Neuronal stem cell (in vitro differentiated cells): ENCODE measurements around the gene OSBPL3.

Source experiments
- DNase-seq: peaks from one replicate; pipeline ENCODE4 v3.0.0-alpha.2; 2013; ENCODE audit warnings: low spot score
- H2AFZ ChIP-seq: one replicate; pipeline ENCODE4 v1.6.1; 2013; ENCODE audit warnings: mild to moderate bottlenecking, low read length, inconsistent platforms
- H2AK5ac ChIP-seq: 2 replicates; pipeline ENCODE4 v1.6.1; 2013; ENCODE audit warnings: low read depth, mild to moderate bottlenecking, inconsistent platforms, low read length, moderate library complexity, mixed read lengths
- H2BK120ac ChIP-seq: 2 replicates; pipeline ENCODE4 v1.6.1; 2013; ENCODE audit warnings: low read depth, mild to moderate bottlenecking, inconsistent platforms, low read length, moderate library complexity, mixed read lengths
- H2BK12ac ChIP-seq: one replicate; pipeline ENCODE4 v1.6.1; 2013; ENCODE audit warnings: low read length, inconsistent platforms
- H2BK15ac ChIP-seq: 2 replicates; pipeline ENCODE4 v1.6.1; 2013; ENCODE audit warnings: mild to moderate bottlenecking, low read length, inconsistent platforms, mixed read lengths
- H2BK5ac ChIP-seq: one replicate; pipeline ENCODE4 v1.6.1; 2013; ENCODE audit warnings: inconsistent platforms, mild to moderate bottlenecking, low read length, moderate library complexity
- H3K14ac ChIP-seq: one replicate; pipeline ENCODE4 v1.6.1; 2013; ENCODE audit warnings: low read length, inconsistent platforms
- H3K18ac ChIP-seq: 2 replicates; pipeline ENCODE4 v1.6.1; 2013; ENCODE audit warnings: low read length, inconsistent platforms
- H3K23ac ChIP-seq: 2 replicates; pipeline ENCODE4 v1.6.1; 2013; ENCODE audit warnings: low read depth, mild to moderate bottlenecking, mixed read lengths, low read length, inconsistent platforms; ENCODE audit not compliant: poor library complexity
- H3K27ac ChIP-seq: replicated peaks from 3 replicates; pipeline ENCODE4 v1.5.1; 2013; ENCODE audit warnings: low read length, inconsistent platforms
- H3K27me3 ChIP-seq, 3 experiments: 2 replicates each; pipeline ENCODE4 v1.6.1; 2013; ENCODE audit warnings: low read length in 3 of 3, mild to moderate bottlenecking in 2 of 3, inconsistent platforms in 1 of 3, low read depth in 1 of 3, mixed read lengths in 1 of 3, moderate library complexity in 1 of 3; ENCODE audit not compliant: control insufficient read depth in 3 of 3, insufficient read depth in 3 of 3
- H3K36me3 ChIP-seq, 2 donors: replicated peaks in 1 of 2; 2 replicates each; pipeline ENCODE4 v1.6.1; 2013; ENCODE audit warnings: low read length in 2 of 2; ENCODE audit not compliant: control insufficient read depth in 2 of 2, insufficient read depth in 2 of 2
- H3K4ac ChIP-seq: 2 replicates; pipeline ENCODE4 v1.6.1; 2013; ENCODE audit warnings: inconsistent platforms, mild to moderate bottlenecking, low read length, moderate library complexity
- H3K4me1 ChIP-seq, 2 donors: 1 replicate in 1 of 2; 2 replicates in 1 of 2; pipeline ENCODE4 v1.6.1; 2013; ENCODE audit warnings: low read length in 2 of 2, low read depth in 1 of 2; ENCODE audit not compliant: control insufficient read depth in 2 of 2, insufficient read depth in 1 of 2
- H3K4me2 ChIP-seq: one replicate; pipeline ENCODE4 v1.6.1; 2013; ENCODE audit warnings: mild to moderate bottlenecking, low read length, inconsistent platforms; ENCODE audit not compliant: insufficient read depth, poor library complexity, severe bottlenecking
- H3K4me3 ChIP-seq, 2 donors: 2 replicates each; pipeline ENCODE4 v1.5.1; 2013; ENCODE audit warnings: low read length in 2 of 2, mild to moderate bottlenecking in 2 of 2, inconsistent platforms in 1 of 2, moderate library complexity in 1 of 2
- H3K79me1 ChIP-seq: one replicate; pipeline ENCODE4 v1.6.1; 2013; ENCODE audit warnings: low read depth, mild to moderate bottlenecking, inconsistent platforms, low read length, moderate library complexity
- H3K9ac ChIP-seq: one replicate; pipeline ENCODE4 v1.6.1; 2013; ENCODE audit warnings: mild to moderate bottlenecking, low read depth, low read length, inconsistent platforms; ENCODE audit not compliant: poor library complexity
- H3K9me3 ChIP-seq, 2 donors: replicated peaks in 1 of 2; 2 replicates each; pipeline versions ENCODE3 to v1.6.1; 2013; ENCODE audit warnings: low read length in 2 of 2, mild to moderate bottlenecking in 2 of 2, inconsistent platforms in 1 of 2, low read depth in 1 of 2, mixed read lengths in 1 of 2, moderate library complexity in 1 of 2; ENCODE audit not compliant: control insufficient read depth in 2 of 2, insufficient read depth in 1 of 2
- H4K8ac ChIP-seq: one replicate; pipeline ENCODE4 v1.6.1; 2013; ENCODE audit warnings: low read depth, mild to moderate bottlenecking, inconsistent platforms, low read length, moderate library complexity
- H4K91ac ChIP-seq: one replicate; pipeline ENCODE4 v1.6.1; 2013; ENCODE audit warnings: low read length, low read depth, mild to moderate bottlenecking, inconsistent platforms; ENCODE audit not compliant: poor library complexity
- WGBS, 2 donors: extraction: QIAGEN DNeasy Blood & Tissue Kit; methylation state at CpG; one replicate each; pipeline ENCODE4 v1.1.7; 2013; ENCODE audit warnings: missing lambda C conversion rate in 2 of 2, mixed read lengths in 1 of 2; ENCODE audit not compliant: insufficient read length in 2 of 2, insufficient replicate concordance in 1 of 2; ENCODE audit errors: extremely low coverage in 2 of 2; 5-methylcytosine and 5-hydroxymethylcytosine counted together

Gene OSBPL3

GRCh38 chr7:24800667-24801066, 179.3 kb downstream of the OSBPL3 start:
- H2AFZ ChIP-seq = no peak overlapping the region
- no peak overlapping the region for H3K23ac ChIP-seq
- H3K4me1 ChIP-seq = peaks cover 0 to 11% of the 10 kb centered on the region in 2 donors
- no peak overlapping the region for H3K4me3 ChIP-seq
- H3K79me1 ChIP-seq = no peaks in the 10 kb centered on the region
- H3K27ac ChIP-seq = no peak overlapping the region
- no peak for DNase-seq
- no CpG with 5 or more reads among the region's 9 CpGs for WGBS, 2 donors
- no peak overlapping the region for H2BK15ac ChIP-seq
- H3K36me3 ChIP-seq = peaks cover 2 to 78% of the 10 kb centered on the region in 2 donors
- H2AK5ac ChIP-seq = no peak overlapping the region
- no peak overlapping the region for H3K4me2 ChIP-seq
- no peak overlapping the region for H3K18ac ChIP-seq
- no peak overlapping the region for H4K8ac ChIP-seq
- H2BK120ac ChIP-seq = no peak overlapping the region
- no peak overlapping the region for H3K4ac ChIP-seq
- H3K27me3 ChIP-seq = no peaks in the 10 kb centered on the region
- no peak overlapping the region for H4K91ac ChIP-seq
- no peak overlapping the region for H2BK5ac ChIP-seq
- H2BK12ac ChIP-seq = no peak overlapping the region
- no peak overlapping the region for H3K14ac ChIP-seq
- H3K9me3 ChIP-seq = peaks cover 0 to 8% of the 10 kb centered on the region in 2 donors
- H3K9ac ChIP-seq = no peak overlapping the region

DNA sequence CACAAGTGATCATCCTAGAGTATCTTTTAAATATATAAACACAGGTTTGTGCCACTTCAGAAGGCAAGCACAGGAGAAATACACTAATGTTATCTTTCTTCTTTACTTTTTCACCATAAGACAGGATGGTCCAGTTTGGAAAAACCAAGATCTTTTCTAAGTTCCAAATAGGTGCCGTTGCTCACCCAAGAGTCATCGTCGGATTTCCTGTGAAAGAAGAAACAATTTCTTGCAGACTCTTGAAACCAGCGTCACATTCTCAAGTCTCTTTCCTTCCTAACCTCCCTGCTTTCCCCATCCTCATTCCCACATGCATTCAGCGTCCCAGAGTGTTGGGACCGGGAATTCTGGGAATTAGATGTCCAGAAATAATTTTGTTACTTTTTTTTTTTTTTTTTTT, 179.9 kb downstream of the OSBPL3 start:
- H3K9me3 ChIP-seq = peaks cover 0 to 8% of the 10 kb centered on the region in 2 donors
- H4K91ac ChIP-seq = no peak overlapping the region
- no peak overlapping the region for H2AFZ ChIP-seq
- no peak overlapping the region for H3K4ac ChIP-seq
- H4K8ac ChIP-seq = no peak overlapping the region
- H3K4me2 ChIP-seq = no peak overlapping the region
- H3K27ac ChIP-seq = no peak overlapping the region
- no peak overlapping the region for H2BK120ac ChIP-seq
- no peak overlapping the region for H3K23ac ChIP-seq
- no peak overlapping the region for H2AK5ac ChIP-seq
- H3K4me3 ChIP-seq = no peak overlapping the region
- H3K14ac ChIP-seq = no peak overlapping the region
- DNase-seq = no peak
- peaks cover 2 to 73% of the 10 kb centered on the region in 2 donors for H3K36me3 ChIP-seq
- H3K79me1 ChIP-seq = no peaks in the 10 kb centered on the region
- no CpG with 5 or more reads among the region's 6 CpGs for WGBS, 2 donors
- no peak overlapping the region for H2BK5ac ChIP-seq
- no peaks in the 10 kb centered on the region for H3K27me3 ChIP-seq
- H3K18ac ChIP-seq = no peak overlapping the region
- H3K4me1 ChIP-seq = peaks cover 0 to 11% of the 10 kb centered on the region in 2 donors
- H2BK12ac ChIP-seq = no peak overlapping the region
- no peak overlapping the region for H3K9ac ChIP-seq
- H2BK15ac ChIP-seq = no peak overlapping the region

- Histone ChIP-seq H3K36me3 (peaks cover 2 to 68% of the 10 kb centered on the region in 2 donors), H3K27me3 (no peaks in the 10 kb centered on the region)
- WGBS, 2 donors = no CpG with 5 or more reads among the region's 3 CpGs
Observed at GRCh38 chr7:24799506-24799905, 180.5 kb downstream of the OSBPL3 start.

GRCh38 chr7:24798261-24798660, 181.7 kb downstream of the OSBPL3 start:
- no CpG with 5 or more reads among the region's 4 CpGs for WGBS, 2 donors
- H3K14ac ChIP-seq = no peak overlapping the region

More at GRCh38 chr7:24799506-24799905, 180.5 kb downstream of the OSBPL3 start:
- Histone ChIP-seq H3K9me3 (peaks cover 0 to 8% of the 10 kb centered on the region in 2 donors), H3K23ac (no peak overlapping the region), H3K14ac (no peak overlapping the region), H3K4me3 (no peak overlapping the region), H3K18ac (no peak overlapping the region), H2BK120ac (no peak overlapping the region), H3K4me2 (no peak overlapping the region), H3K27ac (no peak overlapping the region), H2BK15ac (no peak overlapping the region), H3K79me1 (no peaks in the 10 kb centered on the region), H4K8ac (no peak overlapping the region), H2BK5ac (no peak overlapping the region), H2AFZ (no peak overlapping the region), H3K9ac (no peak overlapping the region), H2AK5ac (no peak overlapping the region), H3K4ac (no peak overlapping the region), H2BK12ac (no peak overlapping the region), H4K91ac (no peak overlapping the region), H3K4me1 (peaks cover 0 to 11% of the 10 kb centered on the region in 2 donors)
- no peak for DNase-seq

More at GRCh38 chr7:24798261-24798660, 181.7 kb downstream of the OSBPL3 start:
- H2BK120ac ChIP-seq = no peak overlapping the region
- H3K79me1 ChIP-seq = no peaks in the 10 kb centered on the region
- no peak overlapping the region for H2AFZ ChIP-seq
- H4K91ac ChIP-seq = no peak overlapping the region
- no peaks in the 10 kb centered on the region for H3K27me3 ChIP-seq
- H3K27ac ChIP-seq = no peak overlapping the region
- H3K9me3 ChIP-seq = peaks cover 0 to 8% of the 10 kb centered on the region in 2 donors
- H2BK5ac ChIP-seq = no peak overlapping the region
- peaks cover 0 to 56% of the 10 kb centered on the region in 2 donors for H3K36me3 ChIP-seq
- H3K23ac ChIP-seq = no peak overlapping the region
- no peak overlapping the region for H3K18ac ChIP-seq
- no peak for DNase-seq
- no peak overlapping the region for H3K9ac ChIP-seq
- no peak overlapping the region for H2BK15ac ChIP-seq
- H2BK12ac ChIP-seq = no peak overlapping the region
- no peak overlapping the region for H4K8ac ChIP-seq
- no peak overlapping the region for H3K4me2 ChIP-seq
- H3K4me1 ChIP-seq = peaks cover 0 to 11% of the 10 kb centered on the region in 2 donors
- H3K4me3 ChIP-seq = no peak overlapping the region
- H3K4ac ChIP-seq = no peak overlapping the region
- no peak overlapping the region for H2AK5ac ChIP-seq
